HG03460 (cell line): ENCODE data around the gene HES7.
"Not testable (repeated sequence)": the region's sequence is repeated elsewhere in the genome, so short reads cannot be mapped to it uniquely, and the experiment has no call there.

Experiments used
- ATAC-seq: cut with Tn5 transposase; IDR thresholded peaks from one replicate; pipeline ENCODE4 v1.9.1; 2021; ENCODE audit not compliant: unreplicated experiment

HES7 gene

DNA sequence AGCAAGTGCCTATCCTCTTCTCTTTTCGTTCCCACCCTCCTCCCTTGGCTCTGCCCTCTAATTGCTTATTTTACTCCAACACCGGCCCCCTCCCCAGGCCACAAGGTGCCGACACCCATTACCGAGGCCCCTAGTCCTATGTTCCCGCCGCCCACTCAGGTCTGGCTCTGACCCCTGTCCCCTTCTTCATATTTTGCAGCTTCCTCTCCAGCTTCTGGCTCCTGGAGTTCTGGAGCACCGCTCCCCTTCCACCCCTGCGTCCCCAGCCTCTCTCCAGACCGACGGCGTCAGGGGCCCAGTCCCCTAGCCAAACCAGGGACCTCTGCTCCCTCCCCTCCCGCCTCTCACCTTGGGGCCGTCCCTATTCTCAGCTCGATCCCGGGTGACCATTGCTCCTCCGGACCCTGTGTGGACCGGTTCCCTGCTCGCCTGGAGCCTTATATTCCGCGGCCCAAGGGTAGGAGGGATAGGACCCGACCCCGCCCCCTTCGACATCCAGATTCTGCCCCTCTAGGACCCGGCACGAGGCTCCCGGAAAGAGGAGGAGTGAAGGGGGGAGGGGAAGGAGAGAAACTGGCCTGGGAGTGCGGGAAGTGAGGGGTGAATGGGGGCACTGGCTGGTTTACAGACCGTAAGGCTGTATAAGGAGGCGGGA, at the start of gene HES7:
Gene HES7 (minus strand): TSS at position 412 of the 655 bp plus-strand sequence. CDS start 22 bp downstream, at position 390.
- ATAC-seq: no peak

DNA sequence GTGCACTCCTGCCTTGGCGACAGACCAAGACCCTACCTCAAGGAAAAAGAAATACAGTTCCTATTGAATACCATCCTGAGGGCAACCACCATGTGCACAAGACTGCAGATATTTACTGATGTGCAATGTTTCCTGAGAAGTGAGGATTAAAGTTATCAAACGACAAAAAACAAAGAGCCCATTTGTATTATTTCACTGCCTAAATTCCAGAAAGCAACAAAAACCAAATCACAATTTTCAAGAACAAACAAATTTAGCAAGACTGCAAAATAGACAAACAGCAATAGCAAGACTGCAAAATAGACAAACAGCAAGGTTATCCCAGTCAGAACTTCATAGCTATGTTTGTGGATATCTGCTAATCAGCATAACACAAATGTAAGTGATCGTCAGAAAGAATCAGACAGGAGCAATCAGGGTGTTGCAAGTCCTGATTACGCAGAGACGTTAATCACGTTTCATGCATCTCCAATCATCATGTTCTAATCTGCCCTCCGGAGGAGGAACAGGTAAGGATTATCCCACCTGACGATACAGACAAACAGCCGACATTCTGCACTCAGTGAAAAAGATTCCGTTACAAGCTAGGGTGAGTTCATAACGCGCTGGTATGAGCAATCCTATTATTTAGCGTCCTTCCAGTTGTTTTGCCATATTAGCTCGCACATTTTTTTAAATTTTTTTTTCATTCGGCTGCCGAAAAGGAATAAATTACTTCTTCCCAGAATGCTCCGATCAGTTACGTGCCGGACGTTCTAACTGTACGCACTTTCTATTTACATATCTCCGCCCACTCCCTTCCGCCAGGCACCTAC, 49.4 kb upstream of the HES7 start:
- ATAC-seq: peak; percentile 54

DNA sequence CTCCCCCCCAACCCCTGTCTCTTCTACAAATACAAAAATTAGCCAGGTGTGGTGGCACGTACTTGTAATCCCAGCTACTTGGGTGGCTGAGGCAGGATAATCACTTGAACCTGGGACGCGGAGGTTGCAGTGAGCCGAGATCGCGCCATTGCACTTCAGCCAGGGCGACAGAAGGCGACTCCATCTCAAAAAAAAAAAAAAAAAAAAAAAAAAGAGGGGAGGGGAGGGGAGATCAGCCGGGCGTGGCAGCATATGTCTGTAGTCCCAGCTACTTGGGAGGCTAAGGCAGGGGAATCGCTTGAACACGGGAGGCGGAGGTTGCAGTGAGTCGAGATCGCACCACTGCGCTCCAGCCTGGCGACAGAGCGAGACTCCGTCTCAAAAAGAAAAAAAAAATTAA, 46.3 kb upstream of the HES7 start:
- ATAC-seq: not testable (repeated sequence)

DNA sequence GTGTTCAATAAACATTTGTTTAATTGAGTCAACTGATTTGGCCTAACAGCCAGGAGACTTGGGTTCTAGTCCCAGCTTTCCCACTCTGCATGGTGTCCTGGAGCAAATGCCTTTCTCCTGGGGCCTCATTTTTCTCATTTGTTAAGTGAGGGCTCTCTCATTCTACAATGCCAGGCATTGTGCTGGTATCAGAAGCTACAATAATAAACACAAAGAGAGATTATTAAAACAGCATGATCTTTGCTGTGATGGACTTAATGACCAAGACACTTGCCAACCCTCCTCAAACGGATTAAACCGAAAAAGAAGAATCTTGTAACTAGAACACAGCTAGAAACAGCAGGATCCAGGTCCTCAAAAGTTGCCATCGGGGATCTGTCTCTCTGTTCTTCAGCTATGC, 43.6 kb upstream of the HES7 start:
- no peak for ATAC-seq

DNA sequence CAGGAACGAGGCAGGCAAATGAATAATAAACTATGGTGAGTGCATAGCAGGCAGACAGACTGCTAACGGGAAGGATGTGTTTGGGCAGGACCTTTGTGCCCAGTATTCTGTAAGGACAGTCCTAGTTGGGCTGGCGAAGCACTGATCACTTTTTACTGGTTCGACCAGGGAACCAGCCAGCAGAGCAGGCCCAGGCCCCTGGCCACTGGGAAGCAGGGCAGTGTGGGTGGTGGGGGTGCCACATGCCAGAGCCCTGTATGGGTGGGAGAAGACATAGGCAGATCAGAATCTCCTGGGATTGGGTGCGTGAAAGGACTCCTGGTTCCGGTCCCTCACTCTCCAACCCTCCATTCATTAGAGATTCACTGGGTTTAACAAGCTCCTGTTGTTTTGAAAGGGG, 42.8 kb upstream of the HES7 start:
- ATAC-seq: no peak

DNA sequence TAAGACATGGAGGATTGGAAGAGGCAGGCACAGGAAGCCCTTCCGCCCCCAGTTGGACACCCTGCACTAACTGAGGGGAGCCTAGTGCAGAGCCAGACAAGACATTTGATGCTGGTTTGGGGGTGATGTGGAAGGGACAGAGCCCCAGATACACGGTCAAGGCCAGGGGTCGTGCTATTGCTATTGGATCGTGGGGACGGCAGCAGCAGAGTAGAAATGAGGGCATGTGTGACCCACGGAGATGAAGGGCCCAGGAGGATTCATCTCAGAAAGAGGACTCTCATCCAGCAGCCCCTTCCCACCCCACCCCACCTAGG, 40.9 kb upstream of the HES7 start:
- ATAC-seq: no peak

DNA sequence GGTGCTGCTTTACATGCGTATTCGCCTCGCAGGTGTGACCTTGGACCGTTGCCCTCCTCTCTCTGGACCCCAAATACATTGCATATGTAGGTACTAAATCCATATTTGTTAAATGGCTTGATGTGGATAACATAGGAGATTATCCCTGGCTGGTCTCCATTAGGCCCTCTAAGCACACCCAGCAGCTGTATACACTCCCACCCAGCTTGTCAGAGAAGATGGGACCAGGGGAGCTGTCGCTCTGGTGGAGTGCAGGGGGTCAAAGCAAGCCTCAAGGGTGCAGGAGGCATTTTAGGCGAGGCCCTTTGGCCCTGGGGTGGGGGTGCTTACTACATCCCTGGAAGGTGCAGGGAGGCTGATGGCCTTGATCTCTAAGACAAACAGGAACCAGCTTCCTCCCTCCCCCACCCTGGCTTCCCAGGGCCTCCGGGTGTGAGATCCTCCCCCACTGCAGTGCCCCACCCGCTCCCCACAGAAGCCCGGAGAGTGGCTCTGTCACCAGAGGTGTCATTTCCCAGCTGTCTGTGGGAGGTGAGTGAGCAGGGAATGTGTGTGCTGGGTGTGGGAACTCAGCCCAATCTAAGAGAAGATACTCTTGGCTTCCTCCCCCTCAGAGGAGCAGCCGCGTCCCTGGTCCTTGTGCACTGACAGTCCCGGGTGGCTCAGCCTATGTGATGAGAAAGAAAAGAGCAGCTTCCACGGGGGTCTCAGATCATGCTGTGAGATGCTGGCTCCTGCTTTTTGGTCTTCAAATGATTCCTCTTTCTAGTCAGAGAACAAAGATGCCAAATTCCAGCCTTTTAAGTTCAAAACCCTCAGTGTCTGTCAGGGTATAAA, 40.3 kb upstream of the HES7 start:
- no peak for ATAC-seq

DNA sequence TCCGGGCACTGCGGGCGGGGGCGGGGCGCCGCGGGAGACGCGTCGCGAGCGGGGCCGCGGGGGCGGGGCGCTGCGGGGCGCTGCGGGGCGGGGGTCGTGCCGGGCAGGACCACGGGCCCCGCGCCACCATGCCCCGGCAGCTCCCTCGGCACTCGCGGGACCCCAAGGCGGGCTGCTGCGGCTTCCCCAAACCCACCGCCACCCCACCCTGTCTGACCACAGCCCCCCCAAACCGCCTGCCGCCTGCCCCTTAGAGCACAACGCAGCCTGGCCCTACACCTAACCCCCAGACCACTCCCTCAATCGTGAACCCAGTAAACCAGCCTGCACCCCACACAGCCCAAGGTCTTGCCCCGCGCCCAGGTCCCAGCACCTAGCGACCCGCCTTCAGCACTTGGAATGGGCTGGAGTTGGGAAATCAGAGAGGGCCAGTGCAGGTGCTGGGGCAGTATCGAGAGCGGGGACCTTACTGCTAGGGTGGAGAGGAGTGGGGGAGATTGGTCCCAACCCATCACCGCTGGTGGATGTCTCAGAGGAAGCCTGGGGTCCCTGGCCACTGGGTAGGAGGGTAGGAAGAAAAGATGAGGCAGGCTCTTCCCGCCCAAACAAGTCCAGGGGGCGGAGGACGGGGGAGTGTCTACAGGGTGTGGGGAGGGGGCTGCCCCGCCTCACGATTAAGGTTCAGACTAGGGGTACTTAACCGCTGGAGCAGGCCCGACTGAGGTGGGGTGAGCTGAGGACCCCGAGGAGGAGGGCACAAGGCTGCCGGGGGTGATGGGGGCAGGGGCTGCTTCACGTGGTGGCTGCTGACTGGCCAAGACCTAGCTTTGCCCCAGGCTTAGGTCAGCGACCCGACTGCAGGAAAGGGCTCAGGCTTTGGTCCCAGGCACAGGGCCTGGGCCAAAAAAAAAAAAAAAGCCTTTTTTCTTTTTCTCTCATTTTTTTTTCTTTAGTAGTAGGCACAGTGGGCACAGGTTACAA, 39.4 kb upstream of the HES7 start:
- no peak for ATAC-seq

DNA sequence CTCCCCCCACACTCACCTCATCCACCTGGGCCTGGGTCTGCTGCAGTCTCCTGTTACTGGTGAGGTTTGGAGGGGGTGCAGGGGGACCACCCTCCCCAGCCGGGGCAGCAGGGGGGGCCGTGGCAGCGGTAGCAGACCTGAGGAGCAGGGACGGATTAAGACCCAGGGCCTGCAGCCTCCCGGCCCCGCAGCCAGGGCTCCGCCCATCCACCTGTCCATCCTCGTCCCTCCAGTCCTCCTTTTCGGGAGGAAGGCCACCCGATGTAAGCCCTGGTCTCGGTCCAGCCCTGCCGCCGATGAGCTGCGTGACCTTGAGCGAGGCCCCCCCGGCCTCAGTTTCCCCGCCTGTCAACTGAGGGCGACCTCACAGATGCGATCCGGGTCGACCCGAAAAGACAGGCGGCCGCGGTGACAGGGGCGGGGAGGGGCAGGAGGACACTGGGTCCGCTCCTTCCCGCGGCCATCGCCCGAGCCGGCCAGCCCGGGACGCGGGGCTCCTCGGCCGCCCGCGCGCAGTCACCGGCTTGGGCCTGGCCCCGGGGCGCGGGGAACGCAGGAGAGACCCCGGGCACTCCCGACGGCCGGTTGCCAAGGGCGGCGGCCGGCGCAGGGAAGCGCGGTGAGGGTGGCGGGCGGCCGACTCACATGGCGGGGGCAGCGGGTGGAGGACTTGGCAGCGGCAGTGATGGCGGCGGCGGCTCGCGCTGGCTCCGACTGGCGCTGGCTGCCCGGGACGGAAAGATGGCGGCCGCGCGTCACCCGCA, 38.5 kb upstream of the HES7 start, which contains the start of gene VAMP2:
Gene VAMP2 (minus strand): TSS at position 716 of the 764 bp plus-strand sequence. CDS start 69 bp downstream, at position 647.
- no peak for ATAC-seq

DNA sequence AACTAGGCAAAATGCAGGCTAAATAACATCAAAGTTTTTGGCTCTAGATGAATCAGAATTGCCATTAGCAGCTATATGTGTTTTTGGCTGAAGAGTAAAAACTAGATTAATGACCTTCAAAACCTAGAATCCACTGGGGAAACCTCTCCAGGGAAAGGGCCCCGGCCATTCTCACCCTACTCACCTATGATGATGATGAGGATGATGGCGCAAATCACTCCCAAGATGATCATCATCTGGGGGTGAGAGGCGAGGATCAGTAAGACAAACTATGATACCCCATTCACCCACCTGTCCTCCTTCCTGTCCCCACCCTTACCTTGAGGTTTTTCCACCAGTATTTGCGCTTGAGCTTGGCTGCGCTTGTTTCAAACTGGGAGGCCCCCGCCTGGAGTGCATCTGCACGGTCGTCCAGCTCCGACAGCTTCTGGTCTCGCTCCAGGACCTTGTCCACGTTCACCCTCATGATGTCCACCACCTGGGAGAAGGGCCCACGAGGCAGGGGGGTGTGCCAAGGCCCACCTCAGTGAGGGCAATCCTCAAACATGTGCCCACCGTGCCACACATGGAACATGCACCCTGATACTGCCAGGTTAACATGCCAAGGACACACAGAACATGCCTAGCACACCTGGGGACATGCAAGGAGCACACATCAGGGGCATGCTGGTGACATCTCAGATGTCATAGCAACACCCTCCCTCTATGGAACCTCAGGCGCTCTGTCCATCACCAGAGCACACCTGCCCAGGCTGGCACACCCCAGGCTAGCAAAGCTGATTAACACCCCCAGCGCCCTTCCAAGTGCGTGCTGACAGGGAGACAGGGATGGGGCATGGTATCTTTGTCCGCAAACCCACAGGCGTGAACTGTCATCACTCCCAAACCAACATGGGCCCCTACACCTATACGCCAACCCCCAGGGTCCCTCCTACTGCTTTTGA, 37.7 kb upstream of the HES7 start:
- no peak for ATAC-seq

DNA sequence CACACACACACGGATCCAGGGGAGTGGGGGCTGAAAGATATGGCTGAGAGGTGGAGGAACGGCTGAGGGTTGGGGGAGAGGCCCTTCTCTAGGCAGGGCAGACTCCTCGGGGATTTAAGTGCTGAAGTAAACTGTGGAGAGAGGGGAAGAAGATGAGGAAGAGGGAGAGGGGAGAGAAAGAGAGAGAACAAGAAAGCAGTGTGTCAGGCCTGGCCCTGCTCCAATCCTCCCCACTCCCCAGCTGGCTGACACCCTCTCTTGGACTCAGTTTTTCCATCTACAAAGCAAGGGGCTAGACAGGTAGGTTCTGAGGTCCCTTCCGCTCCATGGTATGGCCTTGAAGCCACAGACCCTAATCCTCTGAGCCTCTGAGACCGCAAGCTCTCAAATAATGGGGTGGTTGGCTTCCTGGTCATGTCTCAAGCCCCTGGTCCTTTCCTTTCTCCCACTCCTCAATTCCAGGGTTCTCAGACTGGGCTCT, 36.9 kb upstream of the HES7 start:
- ATAC-seq: no peak

DNA sequence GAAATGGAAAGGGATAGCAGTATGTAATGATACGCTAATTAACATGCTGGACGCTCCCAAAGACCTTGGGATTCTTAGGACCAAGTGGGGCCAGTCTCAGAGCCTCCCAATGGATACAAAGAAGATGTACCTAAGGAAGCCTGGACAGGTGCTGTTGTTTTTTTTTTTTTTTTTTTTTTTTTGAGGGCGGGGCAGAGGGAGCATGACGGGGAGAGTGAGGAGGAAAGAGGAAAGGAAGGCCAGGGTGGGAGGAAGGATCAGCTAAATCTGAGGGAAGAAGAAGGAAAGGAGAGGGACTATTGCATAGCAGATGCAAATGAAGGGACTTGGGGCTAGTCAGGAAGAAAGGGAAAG, 36.3 kb upstream of the HES7 start:
- ATAC-seq: no peak

DNA sequence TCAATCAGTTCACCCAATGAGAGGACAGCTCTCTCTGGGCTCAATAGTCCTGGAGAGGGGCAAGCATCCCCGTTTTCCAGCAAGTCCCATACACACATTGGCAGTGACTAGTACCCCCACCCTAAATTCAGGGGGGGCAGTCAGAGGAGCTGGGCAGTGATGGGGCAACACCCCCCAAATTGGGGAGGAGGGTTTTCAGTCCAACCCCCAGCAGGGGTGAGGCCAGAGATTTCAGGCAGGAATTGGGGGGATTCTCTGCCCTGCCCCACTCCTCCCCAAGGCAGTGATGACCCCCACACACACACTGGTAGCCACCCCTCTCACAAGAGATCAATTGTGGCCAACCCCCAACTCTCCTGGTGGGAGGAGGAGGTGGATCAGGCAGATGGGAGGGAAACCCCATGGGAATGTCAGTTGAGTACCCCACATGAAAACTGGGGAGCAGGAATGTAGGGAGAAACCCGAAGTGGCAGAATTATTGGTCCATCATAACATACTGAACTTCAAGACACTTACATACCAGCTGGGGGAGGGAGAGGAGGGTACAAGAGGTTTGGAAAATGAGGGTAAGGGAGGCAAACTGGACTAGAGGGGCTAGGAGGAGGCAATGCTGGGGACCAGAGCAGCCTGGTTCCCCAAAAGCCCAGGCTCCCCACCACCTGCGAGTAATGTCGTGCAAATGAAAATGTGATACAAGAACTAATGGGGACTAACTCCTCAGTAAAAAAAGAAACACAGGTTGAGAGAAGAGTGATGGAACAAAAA, 35.7 kb upstream of the HES7 start:
- ATAC-seq: no peak

DNA sequence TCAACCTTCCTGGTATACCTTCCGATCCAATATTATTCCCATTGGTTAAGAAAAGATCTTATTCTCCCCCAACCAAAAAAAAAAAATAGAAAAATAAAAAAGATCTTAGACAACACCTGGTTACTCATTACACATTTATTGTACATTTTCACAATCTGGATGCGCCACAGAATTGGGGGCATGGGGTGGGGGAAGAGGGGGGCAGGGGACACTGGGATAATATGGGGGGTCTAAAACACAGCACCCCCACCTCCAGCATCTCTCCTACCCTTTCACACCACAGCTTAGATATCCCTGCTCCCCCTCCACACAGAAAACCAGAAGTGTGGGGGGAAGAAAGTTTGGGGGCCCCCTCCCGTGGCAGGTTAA, 35.1 kb upstream of the HES7 start:
- no peak for ATAC-seq

DNA sequence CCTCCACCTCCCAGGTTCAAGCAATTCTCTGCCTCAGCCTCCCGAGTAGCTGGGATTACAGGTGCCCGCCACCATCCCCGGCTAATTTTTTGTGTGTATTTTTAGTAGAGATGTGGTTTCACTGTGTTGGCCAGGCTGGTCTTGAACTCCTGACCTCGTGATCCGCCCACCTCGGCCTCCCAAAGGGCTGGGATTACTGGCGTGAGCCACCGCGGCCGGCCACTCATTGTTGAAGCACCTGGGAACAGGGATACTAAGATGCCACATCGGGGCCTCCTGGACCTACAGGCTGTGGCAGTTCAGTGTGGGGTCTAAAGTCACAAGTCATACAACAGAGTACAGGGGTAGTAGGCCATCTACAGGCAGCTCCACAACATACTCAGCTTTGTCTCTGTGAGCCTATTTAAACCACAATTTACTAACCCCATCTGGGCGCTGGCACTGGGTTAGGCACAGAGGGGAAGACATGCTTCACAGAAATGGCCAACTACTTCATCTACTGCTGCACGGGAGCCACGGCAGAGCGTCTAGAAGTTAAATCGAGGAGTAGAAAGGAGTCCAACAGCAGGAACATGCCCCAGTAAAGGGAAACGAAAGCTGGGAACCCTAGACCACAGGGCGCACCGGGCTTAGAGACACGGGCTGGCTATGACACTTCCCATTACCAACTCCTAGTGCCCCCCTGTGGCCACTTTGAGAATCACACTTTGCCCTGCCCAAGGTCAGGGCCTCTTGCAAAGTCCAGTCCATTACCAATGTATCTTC, 34.5 kb upstream of the HES7 start:
- ATAC-seq: no peak

DNA sequence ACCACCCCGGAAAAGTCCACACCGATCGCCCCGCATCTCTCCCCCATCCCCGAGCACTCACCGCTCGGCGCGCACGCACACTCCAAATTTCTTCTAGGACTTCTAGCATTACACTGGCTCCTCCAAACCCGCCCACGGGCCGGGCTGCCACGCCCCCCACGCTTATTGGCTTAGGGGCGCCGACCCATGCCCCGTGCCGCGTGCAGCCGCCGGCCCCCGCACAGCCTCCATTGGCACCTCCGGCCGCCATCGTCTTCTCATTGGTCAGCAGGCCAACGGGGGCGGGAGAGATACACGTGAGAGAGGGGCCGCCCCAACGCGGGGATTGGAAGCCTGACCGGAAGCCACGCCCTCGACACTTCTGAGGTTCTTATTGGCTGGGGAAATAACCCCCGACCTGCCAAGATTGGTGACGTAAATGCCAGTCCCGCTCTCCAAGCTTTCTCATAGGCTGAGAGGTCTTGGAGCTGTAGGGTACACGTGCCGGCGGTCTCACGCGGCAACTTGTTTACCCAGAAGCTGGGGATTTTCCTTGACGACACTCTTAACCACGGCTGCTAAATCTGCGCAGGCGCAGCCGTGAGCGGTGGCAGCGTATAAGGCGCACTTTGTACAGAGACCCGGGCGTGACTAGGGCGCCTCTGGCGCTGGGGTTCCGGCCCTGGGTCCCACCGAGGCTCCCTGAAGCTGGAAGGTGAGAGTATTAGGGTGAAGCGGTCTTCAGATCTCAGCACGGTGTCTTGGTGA, 32.5 kb upstream of the HES7 start:
- peak; percentile 68 for ATAC-seq

DNA sequence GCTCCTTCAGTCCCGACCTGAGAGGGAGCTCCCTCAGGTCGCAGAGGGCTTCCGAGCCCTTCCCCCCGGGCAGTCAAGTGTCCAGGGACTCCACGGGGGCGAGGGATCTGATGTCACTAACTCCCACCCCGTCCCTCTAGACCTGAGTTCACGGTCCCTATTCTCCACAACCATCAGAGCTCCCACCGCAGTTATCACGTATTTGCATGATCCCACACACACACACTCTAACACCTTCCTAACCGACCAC, 32.0 kb upstream of the HES7 start:
- ATAC-seq: no peak
